A673 (cell line): ENCODE data around the gene GCGR. TPM values are rescaled to one million over a fixed set of nuclear protein-coding genes. Genes with fewer than 3 reads are reported as not detected.

ENCODE experiments used
- BruUV-seq: library from RNA; stranded (reverse); fragments of 400-500 nt; replicated peaks from 2 replicates; lab custom pipeline; 2021; lab: Mats Ljungman, UMichigan
- CTCF ChIA-PET: fragments of 300-600 bp; sonication (Branson Sonifier 250); formaldehyde crosslinking; loops from one replicate; lab custom pipeline; 2022; ENCODE audit warnings: antibody characterized with exemption; lab: Charles Lee
- POLR2A ChIA-PET: fragments of 300-600 bp; sonication (Branson Sonifier 250); formaldehyde crosslinking; loops from one replicate; lab custom pipeline; 2022; ENCODE audit warnings: antibody characterized with exemption; ENCODE audit not compliant: low non-redundant PET; lab: Charles Lee
- DNase-seq: peaks from one replicate; pipeline ENCODE4 v3.0.0-alpha.2; 2015; ENCODE audit warnings: low spot score
- H3K27ac ChIP-seq: fragments of 200-600 bp; sonication (generic); 2 replicates; pipeline ENCODE4 v1.5.1; 2016; ENCODE audit warnings: mixed run types, low read depth, mild to moderate bottlenecking, mixed read lengths, antibody characterized with exemption, low read length; ENCODE audit not compliant: poor library complexity, severe bottlenecking
- H3K27me3 ChIP-seq: fragments of 200-600 bp; sonication (generic); replicated peaks from 2 replicates; pipeline ENCODE4 v1.6.1; 2017; ENCODE audit warnings: mixed run types, low read depth, mild to moderate bottlenecking, mixed read lengths, antibody characterized with exemption, low read length; ENCODE audit not compliant: insufficient read depth, poor library complexity
- H3K36me3 ChIP-seq: fragments of 200-600 bp; sonication (generic); 2 replicates; pipeline ENCODE4 v1.6.1; 2016; ENCODE audit warnings: mixed run types, mild to moderate bottlenecking, mixed read lengths, antibody characterized with exemption, low read length; ENCODE audit not compliant: insufficient read depth, poor library complexity, severe bottlenecking
- H3K4me1 ChIP-seq: fragments of 200-600 bp; sonication (generic); 2 replicates; pipeline ENCODE4 v1.6.1; 2017; ENCODE audit warnings: mixed run types, mild to moderate bottlenecking, mixed read lengths, antibody characterized with exemption, low read length; ENCODE audit not compliant: insufficient read depth, poor library complexity, severe bottlenecking
- H3K4me3 ChIP-seq: fragments of 200-600 bp; sonication (generic); 2 replicates; pipeline ENCODE4 v1.5.1; 2016; ENCODE audit warnings: low read depth, mixed run types, mild to moderate bottlenecking, mixed read lengths, low read length; ENCODE audit not compliant: poor library complexity, severe bottlenecking
- H3K9me3 ChIP-seq: fragments of 200-600 bp; sonication (generic); 2 replicates; pipeline ENCODE4 v1.6.1; 2016; ENCODE audit warnings: mixed run types, low read depth, mild to moderate bottlenecking, mixed read lengths, antibody characterized with exemption, low read length; ENCODE audit not compliant: poor library complexity, severe bottlenecking
- EZH2 ChIP-seq: fragments of 200-600 bp; sonication (generic); IDR thresholded peaks from 2 replicates; pipeline ENCODE4 v1.6.1; 2017; ENCODE audit warnings: borderline replicate concordance, low read depth, mild to moderate bottlenecking, mixed read lengths, antibody characterized with exemption, low read length; ENCODE audit not compliant: poor library complexity, severe bottlenecking
- intact Hi-C: fragments of 100-400 bp; cut with micrococcal nuclease; formaldehyde crosslinking; loops from one replicate; pipeline ENCODE4 v1.10.0; 2022; ENCODE audit not compliant: unreplicated experiment
- total RNA-seq: library from RNA; stranded (reverse); gene quantifications from 2 replicates; pipeline ENCODE4 v1.2.3, GENCODE V29; 2021
- TF ChIP-seq, protein P1 (sequence below): fragments of 300-800, 200-600 bp; sonication (generic); conservative IDR thresholded peaks from 2 replicates; pipeline ENCODE4 v1.5.1; 2017; ENCODE audit warnings: low read depth, mild to moderate bottlenecking, antibody characterized with exemption, low read length, moderate library complexity, mixed read lengths

The GCGR gene
- total RNA-seq, 1 experiment from 2014 or later: not detected

DNA sequence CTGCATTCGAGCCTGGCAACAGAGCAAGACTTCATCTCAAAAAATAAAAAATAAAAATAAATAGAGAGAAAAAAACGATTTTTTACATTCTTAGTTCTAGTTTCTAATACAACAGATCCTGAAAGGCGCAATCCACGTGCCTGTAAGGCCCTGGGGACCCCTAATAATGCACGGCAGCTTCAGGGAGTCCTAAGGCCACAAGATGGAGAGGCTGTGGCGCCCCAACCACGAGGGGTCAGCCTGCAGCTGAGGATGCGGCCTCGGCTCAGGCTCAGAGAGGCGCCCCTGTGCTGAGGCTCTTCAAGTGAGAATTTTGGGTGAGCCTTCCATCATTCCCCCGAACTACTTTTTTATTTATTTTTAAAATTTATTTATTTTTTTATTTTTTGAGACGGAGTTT is 45.5 kb downstream of the GCGR start:
- ChIA-PET POLR2A (no interaction called here), CTCF (no interaction called here)
- DNase-seq: no peak
- no peaks in the 10 kb centered on the region for H3K4me1 ChIP-seq
- H3K27me3 ChIP-seq: no peaks in the 10 kb centered on the region
- H3K9me3 ChIP-seq: no peaks in the 10 kb centered on the region
- no peak for TF ChIP-seq EZH2
- TF ChIP-seq, protein P1, sequence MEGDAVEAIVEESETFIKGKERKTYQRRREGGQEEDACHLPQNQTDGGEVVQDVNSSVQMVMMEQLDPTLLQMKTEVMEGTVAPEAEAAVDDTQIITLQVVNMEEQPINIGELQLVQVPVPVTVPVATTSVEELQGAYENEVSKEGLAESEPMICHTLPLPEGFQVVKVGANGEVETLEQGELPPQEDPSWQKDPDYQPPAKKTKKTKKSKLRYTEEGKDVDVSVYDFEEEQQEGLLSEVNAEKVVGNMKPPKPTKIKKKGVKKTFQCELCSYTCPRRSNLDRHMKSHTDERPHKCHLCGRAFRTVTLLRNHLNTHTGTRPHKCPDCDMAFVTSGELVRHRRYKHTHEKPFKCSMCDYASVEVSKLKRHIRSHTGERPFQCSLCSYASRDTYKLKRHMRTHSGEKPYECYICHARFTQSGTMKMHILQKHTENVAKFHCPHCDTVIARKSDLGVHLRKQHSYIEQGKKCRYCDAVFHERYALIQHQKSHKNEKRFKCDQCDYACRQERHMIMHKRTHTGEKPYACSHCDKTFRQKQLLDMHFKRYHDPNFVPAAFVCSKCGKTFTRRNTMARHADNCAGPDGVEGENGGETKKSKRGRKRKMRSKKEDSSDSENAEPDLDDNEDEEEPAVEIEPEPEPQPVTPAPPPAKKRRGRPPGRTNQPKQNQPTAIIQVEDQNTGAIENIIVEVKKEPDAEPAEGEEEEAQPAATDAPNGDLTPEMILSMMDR: no peak
- H3K27ac ChIP-seq: no peak overlapping the region
- no TSS peak for BruUV-seq
- intact Hi-C loops: no loop called here
- no peak overlapping the region for H3K4me3 ChIP-seq
- peaks cover 81% of the 10 kb centered on the region for H3K36me3 ChIP-seq

DNA sequence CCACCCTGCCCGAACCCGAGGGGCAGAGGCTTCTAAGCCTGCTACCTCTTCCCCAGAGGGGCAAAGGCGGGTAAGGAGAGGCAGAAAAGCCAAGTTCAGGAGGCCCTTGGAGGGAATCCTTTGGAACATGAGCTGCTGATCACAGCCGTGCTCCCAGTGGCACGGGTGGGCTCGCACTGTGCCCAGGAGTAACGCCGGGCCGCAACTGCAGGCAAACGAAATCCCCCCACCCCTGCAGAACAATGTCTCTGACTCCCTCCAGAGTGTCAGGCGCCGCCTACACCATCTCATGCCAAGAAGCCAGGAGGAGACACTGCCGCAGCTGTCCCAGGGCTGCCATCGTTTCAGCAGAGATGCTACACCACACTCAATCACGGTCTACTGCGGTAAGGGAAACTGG is 47.5 kb downstream of the GCGR start:
- no TSS peak for BruUV-seq

DNA sequence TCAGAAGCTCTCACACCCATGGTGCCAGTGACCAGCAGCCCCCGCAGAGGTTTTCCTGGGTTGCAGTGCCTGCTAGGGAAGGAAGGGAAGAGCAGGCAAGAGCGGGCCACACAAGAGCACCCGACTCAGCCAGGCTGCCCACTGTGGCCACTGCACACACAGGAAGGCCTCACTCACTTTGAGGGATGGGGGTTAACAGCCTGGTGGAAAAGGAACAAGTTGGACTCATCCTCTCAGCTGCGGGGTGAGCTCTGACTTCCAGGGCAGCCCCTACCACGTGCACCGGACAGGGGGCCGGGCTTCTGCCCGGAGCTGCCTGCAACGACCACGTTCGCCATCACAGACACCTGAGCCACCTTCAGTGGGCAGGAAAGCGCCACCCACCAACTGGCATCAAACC is 48.3 kb downstream of the GCGR start:
- ChIA-PET POLR2A (no interaction called here), CTCF (no interaction called here)
- no peaks in the 10 kb centered on the region for H3K4me1 ChIP-seq

More for the DNA sequence above, 47.5 kb downstream of the GCGR start:
- TF ChIP-seq EZH2: no peak
- TF ChIP-seq, protein P1: no peak
- intact Hi-C loops: no loop called here
- DNase-seq: no peak
- Histone ChIP-seq H3K36me3 (peaks cover 80% of the 10 kb centered on the region), H3K27me3 (no peaks in the 10 kb centered on the region), H3K9me3 (no peaks in the 10 kb centered on the region), H3K27ac (no peak overlapping the region), H3K4me1 (no peaks in the 10 kb centered on the region), H3K4me3 (no peak overlapping the region)
- CTCF ChIA-PET: no interaction called here
- POLR2A ChIA-PET: no interaction called here

More for the DNA sequence above, 48.3 kb downstream of the GCGR start:
- Histone ChIP-seq H3K36me3 (peaks cover 77% of the 10 kb centered on the region), H3K9me3 (no peaks in the 10 kb centered on the region), H3K27ac (no peak overlapping the region), H3K4me3 (no peak overlapping the region), H3K27me3 (no peaks in the 10 kb centered on the region)
- TF ChIP-seq, protein P1: no peak
- TF ChIP-seq EZH2: no peak
- no peak for DNase-seq
- intact Hi-C loops: no loop called here
- no TSS peak for BruUV-seq
